ENCODE data around the gene SPACA7. TPM values are rescaled to one million over a fixed set of nuclear protein-coding genes. Genes with fewer than 3 reads are reported as not detected.

SPACA7 gene
- total and polyA plus RNA-seq, 9 donors, result not detected

DNA sequence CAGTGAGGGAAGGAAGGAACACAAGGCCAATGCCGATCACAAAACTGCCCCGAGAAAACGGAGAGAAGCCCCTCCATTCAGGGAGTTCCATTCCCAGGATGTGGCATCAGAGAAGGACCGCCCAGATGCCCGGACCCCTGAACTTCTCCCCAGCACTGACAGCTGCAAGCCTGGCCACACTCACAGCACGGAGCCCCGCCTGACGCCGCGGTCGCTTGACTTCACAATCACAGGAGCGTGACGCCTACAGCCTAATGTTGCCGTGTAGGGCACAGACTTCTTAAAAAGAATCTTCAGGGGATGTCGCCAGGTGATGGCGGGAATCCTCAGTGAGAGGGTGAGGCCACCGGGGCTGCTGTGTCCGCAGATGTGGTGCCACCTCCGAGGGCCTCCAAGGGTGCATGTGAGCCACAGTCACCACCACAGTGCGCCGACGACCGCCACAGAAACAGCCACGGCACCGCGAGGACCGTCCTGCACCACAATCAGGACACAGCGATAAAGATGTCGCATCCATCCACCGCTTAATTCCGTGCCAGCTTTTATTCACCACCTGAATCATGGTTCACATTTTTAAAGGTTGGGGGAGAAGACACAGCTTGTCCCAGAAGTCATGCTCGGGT, 77.2 kb downstream of the SPACA7 start:
- no peak overlapping the region for H3K27ac ChIP-seq (ENCODE audit: low read length)
- no peak overlapping the region for H3K4me3 ChIP-seq (ENCODE audit: low read length)
- peaks cover 3% of the 10 kb centered on the region for H3K9me3 ChIP-seq (replicated peaks; ENCODE audit: control insufficient read depth, low read depth, low read length)
- 83% methylated on average over 20 of the region's 32 CpGs for WGBS (ENCODE audit: insufficient coverage)
- no peak for DNase-seq
- H3K36me3 ChIP-seq (ENCODE audit: control insufficient read depth, insufficient read depth, low read length), result no peaks in the 10 kb centered on the region
- H3K27me3 ChIP-seq (ENCODE audit: control insufficient read depth, insufficient read depth, low read length), result peaks cover 8% of the 10 kb centered on the region
- H3K4me1 ChIP-seq (ENCODE audit: control insufficient read depth, insufficient read depth, low read length), result no peaks in the 10 kb centered on the region

DNA sequence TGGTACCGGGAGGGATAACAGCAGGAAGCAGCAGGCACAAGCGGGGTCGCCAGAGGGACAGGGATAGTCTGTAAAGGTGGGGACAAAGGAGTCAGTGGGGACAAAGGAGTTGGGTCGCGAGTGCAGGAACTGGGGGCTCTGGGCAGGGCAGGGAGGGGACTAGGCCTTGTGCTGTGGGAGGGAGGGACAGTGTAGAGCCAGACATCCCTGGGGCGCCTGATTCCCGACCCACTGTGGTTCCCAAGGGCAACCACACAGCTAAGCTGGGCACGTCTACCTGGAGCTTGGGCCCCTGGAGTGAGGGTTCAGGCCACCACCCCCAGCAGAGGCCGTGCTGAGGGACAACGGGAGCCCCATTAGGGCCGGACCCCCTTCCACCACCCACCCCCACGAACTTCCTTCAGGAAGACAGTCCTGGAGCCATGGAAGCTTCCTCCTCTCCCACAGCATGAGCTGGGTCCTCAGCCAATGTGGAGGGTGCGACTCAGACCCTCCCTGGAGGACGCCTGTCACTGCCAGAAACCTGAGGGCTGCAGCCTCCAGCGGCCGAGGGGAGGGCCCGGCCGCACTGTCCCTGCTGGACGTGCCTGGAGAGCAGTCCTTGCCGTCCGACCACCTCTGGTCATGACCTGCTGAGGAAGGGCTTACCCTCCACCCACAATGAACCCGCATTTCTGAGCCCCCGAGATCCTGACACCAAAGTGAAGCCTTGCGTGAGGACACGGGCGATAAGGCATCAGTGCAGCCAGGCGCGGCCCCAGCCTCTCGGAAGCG, 77.9 kb downstream of the SPACA7 start:
- 65% methylated on average over 23 of the region's 30 CpGs for WGBS (ENCODE audit: insufficient coverage)

GRCh38 chr13:112454648-112455334, 78.6 kb downstream of the SPACA7 start:
- Histone ChIP-seq H3K9me3 (replicated peaks; ENCODE audit: control insufficient read depth, low read depth, low read length) (peaks cover 4% of the 10 kb centered on the region), H3K4me1 (ENCODE audit: control insufficient read depth, insufficient read depth, low read length) (no peaks in the 10 kb centered on the region), H3K4me3 (ENCODE audit: low read length) (no peak overlapping the region), H3K36me3 (ENCODE audit: control insufficient read depth, insufficient read depth, low read length) (no peaks in the 10 kb centered on the region), H3K27me3 (ENCODE audit: control insufficient read depth, insufficient read depth, low read length) (peaks cover 2% of the 10 kb centered on the region), H3K27ac (ENCODE audit: low read length) (no peak overlapping the region)
- no peak for DNase-seq
- 63% methylated on average over 10 of the region's 16 CpGs for WGBS (ENCODE audit: insufficient coverage)

More for the DNA sequence above, 77.9 kb downstream of the SPACA7 start:
- Histone ChIP-seq H3K27me3 (ENCODE audit: control insufficient read depth, insufficient read depth, low read length) (peaks cover 3% of the 10 kb centered on the region), H3K4me1 (ENCODE audit: control insufficient read depth, insufficient read depth, low read length) (no peaks in the 10 kb centered on the region), H3K36me3 (ENCODE audit: control insufficient read depth, insufficient read depth, low read length) (no peaks in the 10 kb centered on the region), H3K4me3 (ENCODE audit: low read length) (no peak overlapping the region), H3K9me3 (replicated peaks; ENCODE audit: control insufficient read depth, low read depth, low read length) (peaks cover 3% of the 10 kb centered on the region), H3K27ac (ENCODE audit: low read length) (no peak overlapping the region)
- no peak for DNase-seq

DNA sequence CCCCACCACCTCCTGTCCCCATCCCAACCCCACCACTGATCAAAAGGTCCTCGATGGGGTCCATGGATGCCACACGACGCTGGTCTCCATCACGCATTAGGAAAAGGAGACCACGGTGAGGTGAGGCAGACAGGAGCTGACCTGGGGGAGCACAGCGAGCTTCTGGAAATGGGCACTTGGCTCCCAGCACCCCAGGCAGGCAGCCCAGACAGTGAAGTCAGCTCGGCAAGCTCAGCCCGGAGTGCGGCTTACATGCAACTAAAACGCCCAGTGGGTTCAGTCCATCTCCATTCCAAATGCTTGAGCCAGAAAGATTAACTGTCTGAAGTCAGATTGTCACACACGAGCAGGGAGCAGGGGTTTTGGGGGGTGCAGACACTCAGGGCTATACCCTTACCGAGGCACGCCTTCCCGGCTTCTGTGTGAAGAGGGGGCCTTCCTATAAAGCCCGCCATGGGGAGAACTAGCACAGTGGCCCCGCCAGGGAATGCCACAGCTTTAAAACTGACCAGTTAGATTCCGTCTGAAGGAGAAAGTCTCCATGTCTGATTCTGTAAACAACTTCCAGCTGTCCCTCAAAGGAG, 79.4 kb downstream of the SPACA7 start:
- no peaks in the 10 kb centered on the region for H3K4me1 ChIP-seq (ENCODE audit: control insufficient read depth, insufficient read depth, low read length)
- DNase-seq, result peak; percentile 9
- no peaks in the 10 kb centered on the region for H3K36me3 ChIP-seq (ENCODE audit: control insufficient read depth, insufficient read depth, low read length)
- 67% methylated on average over 16 of the region's 17 CpGs for WGBS (ENCODE audit: insufficient coverage)
- H3K27ac ChIP-seq (ENCODE audit: low read length), result no peak overlapping the region
- H3K9me3 ChIP-seq (replicated peaks; ENCODE audit: control insufficient read depth, low read depth, low read length), result peaks cover 6% of the 10 kb centered on the region
- H3K4me3 ChIP-seq (ENCODE audit: low read length), result no peak overlapping the region
- peaks cover 2% of the 10 kb centered on the region for H3K27me3 ChIP-seq (ENCODE audit: control insufficient read depth, insufficient read depth, low read length)

- peaks cover 6% of the 10 kb centered on the region for H3K9me3 ChIP-seq (replicated peaks; ENCODE audit: control insufficient read depth, low read depth, low read length)
- no peak for DNase-seq
- H3K27me3 ChIP-seq (ENCODE audit: control insufficient read depth, insufficient read depth, low read length), result peaks cover 2% of the 10 kb centered on the region
- H3K36me3 ChIP-seq (ENCODE audit: control insufficient read depth, insufficient read depth, low read length), result no peaks in the 10 kb centered on the region
- H3K27ac ChIP-seq (ENCODE audit: low read length), result no peak overlapping the region
- 77% methylated on average over 13 of the region's 22 CpGs for WGBS (ENCODE audit: insufficient coverage)
- H3K4me3 ChIP-seq (ENCODE audit: low read length), result no peak overlapping the region
- no peaks in the 10 kb centered on the region for H3K4me1 ChIP-seq (ENCODE audit: control insufficient read depth, insufficient read depth, low read length)
Measured at GRCh38 chr13:112456138-112457056, 80.2 kb downstream of the SPACA7 start.

DNA sequence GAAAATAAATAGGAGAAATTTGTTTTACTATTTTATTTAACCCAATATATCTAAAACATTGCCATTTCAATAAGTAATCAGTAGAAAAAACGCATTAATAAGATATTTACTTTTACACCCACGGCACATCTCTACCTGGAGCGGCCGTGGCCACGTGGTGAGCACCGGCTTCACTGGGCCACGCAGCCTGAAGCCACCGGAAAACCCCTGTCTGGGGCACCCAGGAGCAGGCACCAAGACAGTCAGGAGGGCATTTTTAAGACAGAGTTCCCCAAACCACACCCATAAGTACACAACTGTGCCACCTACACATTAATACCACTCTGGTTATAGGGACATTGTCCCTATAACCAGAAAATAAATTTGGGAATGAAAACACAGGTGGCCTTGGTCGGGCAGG, 80.9 kb downstream of the SPACA7 start:
- Histone ChIP-seq H3K4me1 (ENCODE audit: control insufficient read depth, insufficient read depth, low read length) (no peaks in the 10 kb centered on the region), H3K27me3 (ENCODE audit: control insufficient read depth, insufficient read depth, low read length) (peaks cover 2% of the 10 kb centered on the region), H3K4me3 (ENCODE audit: low read length) (no peak overlapping the region), H3K9me3 (replicated peaks; ENCODE audit: control insufficient read depth, low read depth, low read length) (peaks cover 6% of the 10 kb centered on the region), H3K27ac (ENCODE audit: low read length) (no peak overlapping the region), H3K36me3 (ENCODE audit: control insufficient read depth, insufficient read depth, low read length) (no peaks in the 10 kb centered on the region)
- WGBS (ENCODE audit: insufficient coverage), result 95% methylated on average over 7 of the region's 9 CpGs
- DNase-seq, result no peak

GRCh38 chr13:112457485-112457884, 81.3 kb downstream of the SPACA7 start:
- Histone ChIP-seq H3K36me3 (ENCODE audit: control insufficient read depth, insufficient read depth, low read length) (no peaks in the 10 kb centered on the region), H3K4me1 (ENCODE audit: control insufficient read depth, insufficient read depth, low read length) (no peaks in the 10 kb centered on the region), H3K4me3 (ENCODE audit: low read length) (no peak overlapping the region), H3K9me3 (replicated peaks; ENCODE audit: control insufficient read depth, low read depth, low read length) (peaks cover 6% of the 10 kb centered on the region), H3K27me3 (ENCODE audit: control insufficient read depth, insufficient read depth, low read length) (peaks cover 2% of the 10 kb centered on the region), H3K27ac (ENCODE audit: low read length) (no peak overlapping the region)
- 83% methylated on average over 12 of the region's 13 CpGs for WGBS (ENCODE audit: insufficient coverage)
- DNase-seq, result no peak

- DNase-seq, result no peak
- H3K4me1 ChIP-seq (ENCODE audit: control insufficient read depth, insufficient read depth, low read length), result no peaks in the 10 kb centered on the region
- H3K27me3 ChIP-seq (ENCODE audit: control insufficient read depth, insufficient read depth, low read length), result peaks cover 2% of the 10 kb centered on the region
- 90% methylated on average over 3 of the region's 5 CpGs for WGBS (ENCODE audit: insufficient coverage)
- H3K9me3 ChIP-seq (replicated peaks; ENCODE audit: control insufficient read depth, low read depth, low read length), result peaks cover 4% of the 10 kb centered on the region
- H3K27ac ChIP-seq (ENCODE audit: low read length), result no peak overlapping the region
- no peaks in the 10 kb centered on the region for H3K36me3 ChIP-seq (ENCODE audit: control insufficient read depth, insufficient read depth, low read length)
- H3K4me3 ChIP-seq (ENCODE audit: low read length), result no peak overlapping the region
Measured at GRCh38 chr13:112462408-112462807, 86.3 kb downstream of the SPACA7 start.

DNA sequence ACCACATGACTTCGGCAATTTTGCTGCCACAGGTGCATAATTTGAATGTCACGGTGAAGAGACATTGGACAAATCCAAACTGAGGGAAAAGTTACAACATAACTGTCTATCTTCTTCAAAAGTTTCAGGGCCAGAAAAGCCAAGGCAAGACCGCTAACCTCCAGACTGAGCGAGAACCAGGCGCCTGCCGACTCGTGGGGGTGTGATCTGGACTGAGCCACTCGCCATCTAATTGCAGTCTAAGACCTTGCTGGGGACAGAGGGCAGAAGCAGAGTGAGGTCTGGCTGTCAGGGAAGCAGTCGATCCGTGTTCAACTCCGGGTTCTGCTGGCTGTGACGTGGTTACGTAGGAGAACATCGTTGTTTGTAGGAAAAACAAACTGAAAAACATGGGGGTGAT, 88.6 kb downstream of the SPACA7 start:
- DNase-seq, result no peak
- 90% methylated on average over 7 of the region's 14 CpGs for WGBS (ENCODE audit: insufficient coverage)
- H3K36me3 ChIP-seq (ENCODE audit: control insufficient read depth, insufficient read depth, low read length), result no peaks in the 10 kb centered on the region

More for the DNA sequence above, 88.6 kb downstream of the SPACA7 start:
- peaks cover 2% of the 10 kb centered on the region for H3K9me3 ChIP-seq (replicated peaks; ENCODE audit: control insufficient read depth, low read depth, low read length)
- H3K27ac ChIP-seq (ENCODE audit: low read length), result no peak overlapping the region
- no peak overlapping the region for H3K4me3 ChIP-seq (ENCODE audit: low read length)
- H3K4me1 ChIP-seq (ENCODE audit: control insufficient read depth, insufficient read depth, low read length), result no peaks in the 10 kb centered on the region
- H3K27me3 ChIP-seq (ENCODE audit: control insufficient read depth, insufficient read depth, low read length), result peaks cover 2% of the 10 kb centered on the region
